NT2/D1 (cell line): ENCODE measurements around the gene KDM8.

Experiments used
- SUZ12 ChIP-seq: IDR thresholded peaks from 2 replicates; pipeline ENCODE4 v1.6.1; 2011; ENCODE audit not compliant: insufficient read length, insufficient read depth; ENCODE audit errors: extremely low read depth
- ZNF274 ChIP-seq: IDR thresholded peaks from 2 replicates; pipeline ENCODE4 v1.6.1; 2011; ENCODE audit warnings: mild to moderate bottlenecking, low read depth, low read length

DNA sequence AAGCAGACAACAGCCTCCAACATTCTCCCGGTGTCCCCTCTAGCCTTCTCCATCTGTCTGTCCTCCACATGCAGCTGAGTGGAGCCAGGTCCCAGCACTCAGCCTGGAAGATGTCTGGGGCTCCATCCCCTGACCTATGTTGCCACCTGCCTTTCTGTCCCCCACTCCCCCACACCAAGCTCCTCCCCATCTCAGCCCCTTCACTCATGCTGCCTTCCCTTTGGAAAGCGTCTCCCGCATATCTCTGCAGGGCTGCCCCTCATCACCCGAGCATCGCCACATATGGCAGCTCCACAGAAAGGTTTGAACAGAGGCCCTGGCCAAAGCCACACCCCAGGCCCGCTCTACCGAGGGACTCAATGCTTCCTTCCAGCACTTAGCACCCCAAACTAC, 41.0 kb downstream of the KDM8 start:
- TF ChIP-seq SUZ12 (no peak), ZNF274 (no peak)
